Spleen (tissue), 7 donors: Measurements from ENCODE around the gene TMEM174.

Experiments used
- POLR2A ChIP-seq, 3 donors: fragments of 450-650 bp; IDR thresholded peaks; one replicate each; pipeline ENCODE4 v1.5.1; 2017; ENCODE audit warnings: antibody characterized with exemption in 3 of 3, mild to moderate bottlenecking in 1 of 3
- POLR2AphosphoS5 ChIP-seq, 3 donors: sonication (generic); formaldehyde crosslinking; IDR thresholded peaks; one replicate each; pipeline ENCODE4 v1.5.1; 2017; ENCODE audit warnings: antibody characterized with exemption in 3 of 3
- TF ChIP-seq, protein P1 (sequence below), 11 experiments: fragments of 200-600 bp in 7 of 11; fragments of 450-650 bp in 4 of 11; sonication (generic) in 4 of 11; IDR thresholded peaks in 8 of 11; conservative IDR thresholded peaks in 3 of 11; 1 replicate in 7 of 11; 2 replicates in 4 of 11; pipeline versions ENCODE4 v1.4.0 to v1.8.0; 2016 to 2021; ENCODE audit warnings: antibody characterized with exemption in 11 of 11, inconsistent platforms in 4 of 11, mild to moderate bottlenecking in 1 of 11
- donor health status: DM: no; HTN: no; CAD: no; lungs with moderate emphysema.
- donor health status: DM: no; HTN: no; CAD: no.
- donor health status: DM: no; HTN: no; CAD: no.

DNA sequence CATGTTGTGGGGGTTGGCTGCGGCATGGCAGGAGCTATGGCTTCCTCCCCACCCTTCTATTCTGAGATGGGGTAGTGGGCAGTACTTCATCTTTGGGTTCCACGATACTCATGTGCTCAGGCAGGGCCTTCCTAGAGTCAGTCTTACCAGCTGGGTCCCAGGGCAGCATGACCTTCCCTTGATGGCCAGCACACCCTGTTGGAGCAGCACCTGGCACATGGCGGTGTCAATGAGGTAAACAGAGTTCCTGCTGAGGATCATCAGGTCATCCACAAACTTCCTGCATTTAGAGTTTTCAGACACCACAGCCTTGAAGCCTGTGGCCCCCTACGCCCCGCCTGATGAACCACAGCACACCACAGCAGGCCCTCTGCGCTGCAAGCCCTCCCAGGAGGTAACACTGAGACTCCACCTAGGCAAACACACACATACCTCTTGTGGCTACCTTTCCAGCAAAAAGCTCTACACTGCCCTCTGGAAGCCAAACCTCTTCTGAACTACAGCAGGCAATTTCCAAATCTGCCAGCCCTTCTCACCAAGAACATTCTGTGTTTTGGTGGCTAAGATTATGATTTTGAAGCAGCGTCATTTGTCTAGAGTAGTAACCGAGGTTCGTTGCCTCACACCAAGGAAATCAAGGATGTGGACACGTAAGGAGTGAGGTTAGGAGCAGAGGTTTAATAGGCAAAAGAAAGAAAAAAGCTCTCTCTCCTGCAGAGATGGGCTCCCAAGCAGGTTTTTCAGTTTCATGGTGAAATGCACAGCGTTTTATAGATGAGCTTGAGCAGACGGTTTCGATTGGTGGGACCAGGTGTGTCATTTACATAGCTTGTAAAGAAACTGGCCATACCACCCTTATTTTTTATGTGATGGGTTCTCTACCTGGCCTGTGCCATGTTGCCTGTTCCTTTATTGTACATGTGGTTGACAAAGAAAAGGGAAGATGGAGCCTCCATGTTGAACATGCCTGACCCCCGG, 20.3 kb upstream of the TMEM174 start:
- TF ChIP-seq, protein P1, sequence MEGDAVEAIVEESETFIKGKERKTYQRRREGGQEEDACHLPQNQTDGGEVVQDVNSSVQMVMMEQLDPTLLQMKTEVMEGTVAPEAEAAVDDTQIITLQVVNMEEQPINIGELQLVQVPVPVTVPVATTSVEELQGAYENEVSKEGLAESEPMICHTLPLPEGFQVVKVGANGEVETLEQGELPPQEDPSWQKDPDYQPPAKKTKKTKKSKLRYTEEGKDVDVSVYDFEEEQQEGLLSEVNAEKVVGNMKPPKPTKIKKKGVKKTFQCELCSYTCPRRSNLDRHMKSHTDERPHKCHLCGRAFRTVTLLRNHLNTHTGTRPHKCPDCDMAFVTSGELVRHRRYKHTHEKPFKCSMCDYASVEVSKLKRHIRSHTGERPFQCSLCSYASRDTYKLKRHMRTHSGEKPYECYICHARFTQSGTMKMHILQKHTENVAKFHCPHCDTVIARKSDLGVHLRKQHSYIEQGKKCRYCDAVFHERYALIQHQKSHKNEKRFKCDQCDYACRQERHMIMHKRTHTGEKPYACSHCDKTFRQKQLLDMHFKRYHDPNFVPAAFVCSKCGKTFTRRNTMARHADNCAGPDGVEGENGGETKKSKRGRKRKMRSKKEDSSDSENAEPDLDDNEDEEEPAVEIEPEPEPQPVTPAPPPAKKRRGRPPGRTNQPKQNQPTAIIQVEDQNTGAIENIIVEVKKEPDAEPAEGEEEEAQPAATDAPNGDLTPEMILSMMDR (IDR thresholded peaks at IDR 0.05 in 8 of 11, conservative IDR thresholded peaks at IDR 0.05 in 3 of 11), result no peak
- TF ChIP-seq POLR2A (IDR thresholded peaks at IDR 0.05) (no peak), POLR2AphosphoS5 (IDR thresholded peaks at IDR 0.05) (no peak)
